IMR-90 (cell line): ENCODE results near the gene RAD51B. TPM values are rescaled to one million over a fixed set of nuclear protein-coding genes. Genes with fewer than 3 reads are reported as not detected.

Experiments
- ATAC-seq: fragments of 200-7000 bp; cut with Tn5 transposase; 2 replicates; pipeline ENCODE4 v1.9.1; 2020; ENCODE audit warnings: low read depth, mild to moderate bottlenecking, moderate library complexity
- BruUV-seq: library from RNA; stranded (reverse); fragments of 400-500 nt; replicated peaks from 2 replicates; lab custom pipeline; 2021; lab: Mats Ljungman, UMichigan
- CTCF ChIA-PET: fragments of 300-600 bp; formaldehyde crosslinking; extraction: SDS; loops from one replicate; lab custom pipeline; 2021; ENCODE audit warnings: antibody characterized with exemption; lab: Yijun Ruan, JAX
- POLR2A ChIA-PET: fragments of 300-600 bp; sonication (Branson Sonifier 250); formaldehyde crosslinking; loops from one replicate; lab custom pipeline; 2022; ENCODE audit warnings: antibody characterized with exemption; ENCODE audit not compliant: unreplicated experiment; lab: Charles Lee
- DNase-seq: peaks from one replicate; pipeline ENCODE4 v3.0.0; 2013
- H2AFZ ChIP-seq: replicated peaks from 2 replicates; pipeline ENCODE3; 2013; ENCODE audit warnings: low read length, mild to moderate bottlenecking; ENCODE audit not compliant: poor library complexity
- H2AK5ac ChIP-seq: 2 replicates; pipeline ENCODE4 v1.6.1; 2013; ENCODE audit warnings: low read depth, low read length, inconsistent platforms
- H2AK9ac ChIP-seq: replicated peaks from 2 replicates; pipeline ENCODE3; 2013; ENCODE audit warnings: mild to moderate bottlenecking, low read depth, low read length, moderate library complexity; ENCODE audit not compliant: poor library complexity
- H2BK120ac ChIP-seq: 2 replicates; pipeline ENCODE4 v1.6.1; 2013; ENCODE audit warnings: low read depth, low read length, inconsistent platforms
- H2BK15ac ChIP-seq: 3 replicates; pipeline ENCODE4 v1.6.1; 2013; ENCODE audit warnings: low read depth, low read length, inconsistent platforms
- H2BK20ac ChIP-seq: 2 replicates; pipeline ENCODE4 v1.6.1; 2013; ENCODE audit warnings: low read depth, mild to moderate bottlenecking, inconsistent platforms, low read length, moderate library complexity
- H2BK5ac ChIP-seq: 2 replicates; pipeline ENCODE4 v1.6.1; 2013; ENCODE audit warnings: mild to moderate bottlenecking, low read depth, low read length, inconsistent platforms; ENCODE audit not compliant: poor library complexity, severe bottlenecking
- H3K14ac ChIP-seq: replicated peaks from 2 replicates; pipeline ENCODE4 v1.6.1; 2013; ENCODE audit warnings: low read depth, low read length, inconsistent platforms
- H3K18ac ChIP-seq: 2 replicates; pipeline ENCODE4 v1.6.1; 2013; ENCODE audit warnings: low read depth, low read length, control low read depth
- H3K23ac ChIP-seq: 2 replicates; pipeline ENCODE4 v1.6.1; 2013; ENCODE audit warnings: low read depth, low read length, inconsistent platforms
- H3K27ac ChIP-seq: 2 replicates; pipeline ENCODE4 v1.5.1; 2013; ENCODE audit warnings: mild to moderate bottlenecking, control low read depth, low read length; ENCODE audit not compliant: insufficient read depth
- H3K27me3 ChIP-seq: 2 replicates; pipeline ENCODE4 v1.6.1; 2013; ENCODE audit warnings: low read length; ENCODE audit not compliant: control insufficient read depth, insufficient read depth
- H3K36me3 ChIP-seq: 2 replicates; pipeline ENCODE4 v1.6.1; 2013; ENCODE audit warnings: low read length, mixed read lengths; ENCODE audit not compliant: control insufficient read depth, insufficient read depth
- H3K4ac ChIP-seq: 2 replicates; pipeline ENCODE4 v1.6.1; 2013; ENCODE audit warnings: low read depth, low read length, inconsistent platforms
- H3K4me1 ChIP-seq: 2 replicates; pipeline ENCODE4 v1.6.1; 2013; ENCODE audit warnings: low read length, mixed read lengths; ENCODE audit not compliant: control insufficient read depth, insufficient read depth
- H3K4me2 ChIP-seq: 2 replicates; pipeline ENCODE4 v1.6.1; 2013; ENCODE audit warnings: low read depth, mild to moderate bottlenecking, control low read depth, low read length, moderate library complexity
- H3K4me3 ChIP-seq: 2 replicates; pipeline ENCODE4 v1.5.1; 2013; ENCODE audit warnings: low read depth, mild to moderate bottlenecking, control low read depth, low read length, moderate library complexity; ENCODE audit not compliant: insufficient read depth
- H3K56ac ChIP-seq: 2 replicates; pipeline ENCODE4 v1.6.1; 2013; ENCODE audit warnings: low read length, inconsistent platforms; ENCODE audit not compliant: insufficient read depth; ENCODE audit errors: extremely low read depth
- H3K79me1 ChIP-seq, 2 experiments: 2 replicates each; pipeline ENCODE4 v1.6.1; 2013; ENCODE audit warnings: low read length in 2 of 2, inconsistent platforms in 1 of 2, low read depth in 1 of 2
- H3K9ac ChIP-seq: 2 replicates; pipeline ENCODE4 v1.6.1; 2013; ENCODE audit warnings: low read depth, low read length, control low read depth
- H3K9me1 ChIP-seq: 2 replicates; pipeline ENCODE4 v1.6.1; 2013; ENCODE audit warnings: low read length, inconsistent platforms; ENCODE audit not compliant: insufficient read depth
- H3K9me3 ChIP-seq: 2 replicates; pipeline ENCODE4 v1.6.1; 2013; ENCODE audit warnings: low read length; ENCODE audit not compliant: control insufficient read depth, insufficient read depth
- H4K20me1 ChIP-seq: 2 replicates; pipeline ENCODE4 v1.6.1; 2013; ENCODE audit warnings: low read length, inconsistent platforms; ENCODE audit not compliant: insufficient read depth
- H4K5ac ChIP-seq: 2 replicates; pipeline ENCODE4 v1.6.1; 2013; ENCODE audit warnings: mild to moderate bottlenecking, low read depth, low read length, control low read depth
- H4K8ac ChIP-seq, 2 experiments: 2 replicates each; pipeline ENCODE4 v1.6.1; 2013; ENCODE audit warnings: low read depth in 2 of 2, low read length in 2 of 2, control low read depth in 1 of 2, inconsistent platforms in 1 of 2
- H4K91ac ChIP-seq: 2 replicates; pipeline ENCODE4 v1.6.1; 2013; ENCODE audit warnings: low read depth, low read length, inconsistent platforms; ENCODE audit not compliant: insufficient read depth
- FOS ChIP-seq: fragments of 150-350 bp; IDR thresholded peaks from 2 replicates; pipeline ENCODE4 v1.6.1; 2016; ENCODE audit warnings: low read depth, low read length
- MAZ ChIP-seq: IDR thresholded peaks from 2 replicates; pipeline ENCODE4 v1.6.1; 2012; ENCODE audit warnings: low read depth, mild to moderate bottlenecking, low read length, improper control_type of control experiment, moderate library complexity, borderline replicate concordance
- MXI1 ChIP-seq: IDR thresholded peaks from 2 replicates; pipeline ENCODE4 v1.6.1; 2012; ENCODE audit warnings: low read depth, mild to moderate bottlenecking, low read length, moderate library complexity, borderline replicate concordance
- NFE2L2 ChIP-seq: fragments of 150-350 bp; IDR thresholded peaks from 2 replicates; pipeline ENCODE4 v1.6.1; 2016; ENCODE audit warnings: low read depth, mild to moderate bottlenecking, low read length
- RAD21 ChIP-seq: IDR thresholded peaks from 2 replicates; pipeline ENCODE4 v1.6.1; 2012; ENCODE audit warnings: low read length, improper control_type of control experiment
- RFX5 ChIP-seq: IDR thresholded peaks from 2 replicates; pipeline ENCODE4 v1.8.0; 2012; ENCODE audit warnings: low read depth, mild to moderate bottlenecking, low read length, moderate library complexity
- WGBS, 2 experiments: methylation state at CpG; one replicate each; pipeline versions ENCODE4 v1.1.5 to v1.1.7; 2013; ENCODE audit warnings: missing lambda C conversion rate in 2 of 2; ENCODE audit not compliant: insufficient read length in 1 of 2; ENCODE audit errors: extremely low coverage in 2 of 2; 5-methylcytosine and 5-hydroxymethylcytosine counted together
- dilution Hi-C: fragments of 300-500 bp; cut with HindIII; formaldehyde crosslinking; loops from one replicate; pipeline ENCODE4 v1.14.3; 2018; ENCODE audit warnings: low sequenced_read_pairs; ENCODE audit not compliant: unreplicated experiment
- in situ Hi-C: fragments of 300-500 bp; cut with MboI; formaldehyde crosslinking; loops from 3 replicates; pipeline ENCODE4 v1.14.3; 2019; ENCODE audit warnings: low sequenced_read_pairs, inconsistent platforms, mixed read lengths
- intact Hi-C: fragments of 100-400 bp; cut with micrococcal nuclease; formaldehyde crosslinking; loops from 2 replicates; pipeline ENCODE4 v1.10.0; 2022
- polyA plus RNA-seq, 3 experiments: library from polyadenylated mRNA; depleted of rRNA; stranded (reverse); fragments of >200 nt; gene quantifications; 2 replicates each; pipeline ENCODE4 v1.2.3, GENCODE V29; 2012; ENCODE audit warnings: low replicate concordance in 1 of 3
- total RNA-seq: library from RNA; depleted of rRNA; stranded (reverse); fragments of >200 nt; gene quantifications from 2 replicates; pipeline ENCODE4 v1.2.3, GENCODE V29; 2012
- TF ChIP-seq, protein P1 (sequence below): fragments of 150-350 bp; IDR thresholded peaks from 2 replicates; pipeline ENCODE4 v1.6.1; 2016; ENCODE audit warnings: low read depth, mild to moderate bottlenecking, low read length, moderate library complexity, borderline replicate concordance
- TF ChIP-seq, protein P2 (sequence below): fragments of 150-350 bp; IDR thresholded peaks from 2 replicates; pipeline ENCODE4 v1.6.1; 2017; ENCODE audit warnings: mild to moderate bottlenecking, antibody characterized with exemption, low read length, low read depth

RAD51B gene
- total and polyA plus RNA-seq, 2 of the 4 experiments (the other 2 are of a cell fraction), result 5.1 to 18.8 TPM

DNA sequence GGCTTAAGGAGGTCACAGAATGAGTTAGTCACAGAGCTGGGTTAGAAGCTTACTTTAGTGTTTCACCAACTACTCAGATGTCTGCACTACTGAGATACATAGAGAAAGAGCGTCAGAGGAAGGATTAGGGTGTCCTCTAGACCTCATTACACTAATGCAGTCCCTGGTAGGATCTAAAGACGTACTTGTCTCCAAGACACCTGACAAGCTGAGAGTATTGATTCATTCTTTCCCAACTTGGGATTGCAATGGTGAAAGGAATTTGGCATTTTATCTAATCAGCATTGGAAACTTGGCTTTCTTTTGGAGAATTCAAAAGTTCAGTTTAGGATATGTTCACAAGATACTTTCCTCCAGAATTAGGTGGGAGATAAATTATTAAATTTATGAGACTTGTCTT, 571.2 kb downstream of the RAD51B start:
- H3K56ac ChIP-seq, result no peak overlapping the region
- intact Hi-C loops, result loop anchor here (5.0 to 10.0 kb wide), 2 partner anchors 143 to 264 kb away; no protein-coding TSS in a partner anchor
- no peaks in the 10 kb centered on the region for H3K79me1 ChIP-seq
- H3K27ac ChIP-seq, result no peak overlapping the region
- no peak overlapping the region for H3K4me3 ChIP-seq
- H2BK15ac ChIP-seq, result no peak overlapping the region
- DNase-seq (no peak), ATAC-seq (no peak)
- TF ChIP-seq, protein P1, sequence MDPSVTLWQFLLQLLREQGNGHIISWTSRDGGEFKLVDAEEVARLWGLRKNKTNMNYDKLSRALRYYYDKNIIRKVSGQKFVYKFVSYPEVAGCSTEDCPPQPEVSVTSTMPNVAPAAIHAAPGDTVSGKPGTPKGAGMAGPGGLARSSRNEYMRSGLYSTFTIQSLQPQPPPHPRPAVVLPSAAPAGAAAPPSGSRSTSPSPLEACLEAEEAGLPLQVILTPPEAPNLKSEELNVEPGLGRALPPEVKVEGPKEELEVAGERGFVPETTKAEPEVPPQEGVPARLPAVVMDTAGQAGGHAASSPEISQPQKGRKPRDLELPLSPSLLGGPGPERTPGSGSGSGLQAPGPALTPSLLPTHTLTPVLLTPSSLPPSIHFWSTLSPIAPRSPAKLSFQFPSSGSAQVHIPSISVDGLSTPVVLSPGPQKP, result no peak
- TF ChIP-seq MAZ (no peak), RFX5 (no peak), NFE2L2 (no peak), RAD21 (no peak), FOS (no peak), MXI1 (no peak)
- TF ChIP-seq, protein P2, sequence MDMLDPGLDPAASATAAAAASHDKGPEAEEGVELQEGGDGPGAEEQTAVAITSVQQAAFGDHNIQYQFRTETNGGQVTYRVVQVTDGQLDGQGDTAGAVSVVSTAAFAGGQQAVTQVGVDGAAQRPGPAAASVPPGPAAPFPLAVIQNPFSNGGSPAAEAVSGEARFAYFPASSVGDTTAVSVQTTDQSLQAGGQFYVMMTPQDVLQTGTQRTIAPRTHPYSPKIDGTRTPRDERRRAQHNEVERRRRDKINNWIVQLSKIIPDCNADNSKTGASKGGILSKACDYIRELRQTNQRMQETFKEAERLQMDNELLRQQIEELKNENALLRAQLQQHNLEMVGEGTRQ, result no peak
- H2BK20ac ChIP-seq, result no peak overlapping the region
- H3K9me3 ChIP-seq, result no peaks in the 10 kb centered on the region
- no peaks in the 10 kb centered on the region for H3K36me3 ChIP-seq
- BruUV-seq, result no TSS peak
- no peaks in the 10 kb centered on the region for H4K20me1 ChIP-seq
- no peak overlapping the region for H2BK120ac ChIP-seq
- H2AK5ac ChIP-seq, result no peak overlapping the region
- H4K91ac ChIP-seq, result no peak overlapping the region
- no peak overlapping the region for H3K18ac ChIP-seq
- no CpG with 5 or more reads among the region's 2 CpGs for WGBS, 2 experiments
- dilution Hi-C loops, result no loop called here
- H3K4ac ChIP-seq, result no peak overlapping the region
- ChIA-PET CTCF (interaction anchor here (0.5 to 0.7 kb wide), 5 partner anchors 18 to 211 kb away, joined by 3 to 7 read pairs (median 3); no protein-coding TSS in a partner anchor), POLR2A (interaction anchor here (0.6 to 0.7 kb wide), 2 partner anchors 21 to 72 kb away, joined by 4 to 6 read pairs; no protein-coding TSS in a partner anchor)
- H2AK9ac ChIP-seq, result no peak overlapping the region
- no peak overlapping the region for H3K4me2 ChIP-seq
- in situ Hi-C loops, result no loop called here
- no peak overlapping the region for H3K14ac ChIP-seq
- H3K23ac ChIP-seq, result no peak overlapping the region
- no peak overlapping the region for H3K9ac ChIP-seq
- no peak overlapping the region for H4K8ac ChIP-seq
- H2BK5ac ChIP-seq, result no peak overlapping the region
- H3K27me3 ChIP-seq, result no peaks in the 10 kb centered on the region
- H3K9me1 ChIP-seq, result 0 out of 2 replicates have a peak, but pooled peaks cover 2% of the 10 kb centered on the region
- no peak overlapping the region for H4K5ac ChIP-seq
- peaks cover 22% of the 10 kb centered on the region for H3K4me1 ChIP-seq
- no peak overlapping the region for H2AFZ ChIP-seq
